ENCODE measurements around the gene TM4SF4. TPM values are rescaled to one million over a fixed set of nuclear protein-coding genes. Genes with fewer than 3 reads are reported as not detected.

Gene TM4SF4
- total RNA-seq, 1 experiment from 2014 or later, result 2.7 TPM

GRCh38 chr3:149535333-149535685, 60.8 kb downstream of the TM4SF4 start:
- Mint-ChIP-seq H3K27me3 (ENCODE audit: insufficient read depth, unreplicated experiment) (no peaks in the 10 kb centered on the region), H3K36me3 (ENCODE audit: insufficient read depth, unreplicated experiment) (peaks cover 6% of the 10 kb centered on the region), H3K27ac (ENCODE audit: unreplicated experiment) (no peak overlapping the region), H3K4me3 (ENCODE audit: unreplicated experiment) (no peak overlapping the region), H3K9me3 (ENCODE audit: unreplicated experiment) (no peaks in the 10 kb centered on the region), H3K4me1 (ENCODE audit: low read depth, unreplicated experiment) (peaks cover 21% of the 10 kb centered on the region)
- TF ChIP-seq CTCF (IDR thresholded peaks at IDR 0.05; ENCODE audit: insufficient read depth in 1 of 2, low read depth in 1 of 2, low read length in 1 of 2, severe bottlenecking in 1 of 2, unreplicated experiment in 1 of 2), result no peak
- intact Hi-C loops (cut with micrococcal nuclease; ENCODE audit: unreplicated experiment), result no loop called here
- no TSS peak for BruUV-seq (replicated peaks)
- DNase-seq, result no peak
- Histone ChIP-seq H3K36me3 (ENCODE audit: control insufficient read depth, insufficient read depth, low read length) (no peaks in the 10 kb centered on the region), H3K4me1 (peaks cover 29% of the 10 kb centered on the region), H3K9me3 (no peaks in the 10 kb centered on the region), H3K4me3 (ENCODE audit: low read depth, low read length) (no peak overlapping the region), H3K27me3 (replicated peaks; ENCODE audit: control insufficient read depth, insufficient read depth, low read length) (no peaks in the 10 kb centered on the region)
- ChIA-PET POLR2A (no interaction called here), CTCF (no interaction called here)

- H3K4me1 ChIP-seq, result peaks cover 41% of the 10 kb centered on the region
- intact Hi-C loops (cut with micrococcal nuclease; ENCODE audit: unreplicated experiment), result no loop called here
- CTCF ChIA-PET, result interaction anchor here (0.6 kb wide), 1 partner anchor 235 kb away, joined by 3 read pairs; no protein-coding TSS in a partner anchor
- no peaks in the 10 kb centered on the region for H3K27me3 ChIP-seq (replicated peaks; ENCODE audit: control insufficient read depth, insufficient read depth, low read length)
- Mint-ChIP-seq H3K9me3 (ENCODE audit: unreplicated experiment) (no peaks in the 10 kb centered on the region), H3K36me3 (ENCODE audit: insufficient read depth, unreplicated experiment) (peaks cover 9% of the 10 kb centered on the region), H3K27me3 (ENCODE audit: insufficient read depth, unreplicated experiment) (no peaks in the 10 kb centered on the region), H3K4me3 (ENCODE audit: unreplicated experiment) (no peak overlapping the region), H3K4me1 (ENCODE audit: low read depth, unreplicated experiment) (peaks cover 25% of the 10 kb centered on the region), H3K27ac (ENCODE audit: unreplicated experiment) (peak overlapping the region; percentile 43)
- TF ChIP-seq CTCF (IDR thresholded peaks at IDR 0.05; ENCODE audit: insufficient read depth in 1 of 2, low read depth in 1 of 2, low read length in 1 of 2, severe bottlenecking in 1 of 2, unreplicated experiment in 1 of 2), result no peak
- BruUV-seq (replicated peaks), result no TSS peak
- POLR2A ChIA-PET, result no interaction called here
- no peak overlapping the region for H3K4me3 ChIP-seq (ENCODE audit: low read depth, low read length)
- peak in 1 of 2 experiments; percentile 10 for DNase-seq
- no peaks in the 10 kb centered on the region for H3K36me3 ChIP-seq (ENCODE audit: control insufficient read depth, insufficient read depth, low read length)
- no peaks in the 10 kb centered on the region for H3K9me3 ChIP-seq
Observed at GRCh38 chr3:149536429-149536828, 61.9 kb downstream of the TM4SF4 start.

GRCh38 chr3:149538371-149538770, 63.9 kb downstream of the TM4SF4 start:
- no peaks in the 10 kb centered on the region for H3K27me3 Mint-ChIP-seq (ENCODE audit: insufficient read depth, unreplicated experiment)
- DNase-seq, result no peak
- Histone ChIP-seq H3K27me3 (replicated peaks; ENCODE audit: control insufficient read depth, insufficient read depth, low read length) (no peaks in the 10 kb centered on the region), H3K9me3 (no peaks in the 10 kb centered on the region), H3K4me3 (ENCODE audit: low read depth, low read length) (no peak overlapping the region), H3K4me1 (peaks cover 57% of the 10 kb centered on the region), H3K36me3 (ENCODE audit: control insufficient read depth, insufficient read depth, low read length) (no peaks in the 10 kb centered on the region)
- intact Hi-C loops (cut with micrococcal nuclease; ENCODE audit: unreplicated experiment), result no loop called here
- H3K4me3 Mint-ChIP-seq (ENCODE audit: unreplicated experiment), result no peak overlapping the region
- CTCF ChIA-PET, result no interaction called here
- H3K4me1 Mint-ChIP-seq (ENCODE audit: low read depth, unreplicated experiment), result peaks cover 42% of the 10 kb centered on the region
- no peaks in the 10 kb centered on the region for H3K9me3 Mint-ChIP-seq (ENCODE audit: unreplicated experiment)
- no peak for TF ChIP-seq CTCF (IDR thresholded peaks at IDR 0.05; ENCODE audit: insufficient read depth in 1 of 2, low read depth in 1 of 2, low read length in 1 of 2, severe bottlenecking in 1 of 2, unreplicated experiment in 1 of 2)
- H3K36me3 Mint-ChIP-seq (ENCODE audit: insufficient read depth, unreplicated experiment), result peaks cover 23% of the 10 kb centered on the region
- no peak overlapping the region for H3K27ac Mint-ChIP-seq (ENCODE audit: unreplicated experiment)
- BruUV-seq (replicated peaks), result no TSS peak
- POLR2A ChIA-PET, result no interaction called here

All from Caco-2 (cell line).